Testis (tissue), 2 donors: Measurements from ENCODE around the gene TENM4.

ENCODE experiments used
- CTCF ChIP-seq, 3 experiments: fragments of 450-650 bp in 2 of 3; fragments of 200-600 bp in 1 of 3; sonication (generic) in 1 of 3; IDR thresholded peaks; one replicate each; pipeline ENCODE4 v1.5.1; 2016 to 2019; ENCODE audit warnings: antibody characterized with exemption in 3 of 3, mild to moderate bottlenecking in 2 of 3, moderate library complexity in 1 of 3
- POLR2A ChIP-seq: fragments of 450-650 bp; IDR thresholded peaks from one replicate; pipeline ENCODE4 v1.6.1; 2017; ENCODE audit warnings: antibody characterized with exemption, mild to moderate bottlenecking, moderate library complexity

GRCh38 chr11:78925387-78925786 lies 515.4 kb downstream of the TENM4 start:
- TF ChIP-seq CTCF (IDR thresholded peaks at IDR 0.05) (no peak), POLR2A (no peak)
